Measurements from ENCODE around the gene SDCCAG8. TPM values are rescaled to one million over a fixed set of nuclear protein-coding genes. Genes with fewer than 3 reads are reported as not detected.

The SDCCAG8 gene
- total RNA-seq, 4 donors from 2014 or later: 37.1 to 60.2 (median 48.6) TPM

GRCh38 chr1:243523766-243524165 lies 267.9 kb downstream of the SDCCAG8 start:
- TF ChIP-seq CTCF (IDR thresholded peaks at IDR 0.05): no peak
- no peak for ATAC-seq (ENCODE audit: low FRiP score)

GRCh38 chr1:243525085-243525487 lies 269.2 kb downstream of the SDCCAG8 start:
- TF ChIP-seq CTCF (IDR thresholded peaks at IDR 0.05): no peak
- DNase-seq (ENCODE audit: low spot score): no peak
- no peak for ATAC-seq (ENCODE audit: low FRiP score)

More at GRCh38 chr1:243523766-243524165, 267.9 kb downstream of the SDCCAG8 start:
- DNase-seq (ENCODE audit: low spot score): no peak

GRCh38 chr1:243526180-243526579 lies 270.3 kb downstream of the SDCCAG8 start:
- DNase-seq (ENCODE audit: low spot score) (no peak), ATAC-seq (ENCODE audit: low FRiP score) (no peak)
- no peak for TF ChIP-seq CTCF (IDR thresholded peaks at IDR 0.05)

- DNase-seq (ENCODE audit: low spot score) (no peak), ATAC-seq (ENCODE audit: low FRiP score) (no peak)
- no peak for TF ChIP-seq CTCF (IDR thresholded peaks at IDR 0.05)
Measured at GRCh38 chr1:243528459-243529121, 272.7 kb downstream of the SDCCAG8 start.

- no peak for TF ChIP-seq CTCF (IDR thresholded peaks at IDR 0.05)
- DNase-seq (ENCODE audit: low spot score) (no peak), ATAC-seq (ENCODE audit: low FRiP score) (no peak)
Measured at GRCh38 chr1:243529512-243529911, 273.7 kb downstream of the SDCCAG8 start.

- DNase-seq (ENCODE audit: low spot score): no peak
- no peak for ATAC-seq (ENCODE audit: low FRiP score)
- TF ChIP-seq CTCF (IDR thresholded peaks at IDR 0.05): no peak
Measured at GRCh38 chr1:243535014-243535413, 279.2 kb downstream of the SDCCAG8 start.

- TF ChIP-seq CTCF (IDR thresholded peaks at IDR 0.05): no peak
- no peak for DNase-seq (ENCODE audit: low spot score)
- ATAC-seq (ENCODE audit: low FRiP score): no peak
Measured at GRCh38 chr1:243539636-243540035, 283.8 kb downstream of the SDCCAG8 start.
